ENCODE data around the gene RAI1.
"Not testable (repeated sequence)": the region's sequence is repeated elsewhere in the genome, so short reads cannot be mapped to it uniquely, and the experiment has no call there.

The RAI1 gene

GRCh38 chr17:17681187-17681743, at the start of gene RAI1:
Gene RAI1 (plus strand): TSS chr17:17681458. CDS start chr17:17792949, 111,491 bp downstream.
- peak; percentile 55 for DNase-seq

GRCh38 chr17:17632690-17633089, 48.6 kb upstream of the RAI1 start:
- DNase-seq = not testable (repeated sequence)

- no peak for DNase-seq
Measured at GRCh38 chr17:17633310-17633709, 47.9 kb upstream of the RAI1 start.

- no peak for DNase-seq
Measured at GRCh38 chr17:17635126-17635525, 46.1 kb upstream of the RAI1 start.

- not testable (repeated sequence) for DNase-seq
Measured at GRCh38 chr17:17635537-17636271, 45.6 kb upstream of the RAI1 start.

- DNase-seq = no peak
Measured at GRCh38 chr17:17636272-17636885, 44.9 kb upstream of the RAI1 start.

GRCh38 chr17:17638467-17638866, 42.8 kb upstream of the RAI1 start:
- DNase-seq = no peak

- not testable (repeated sequence) for DNase-seq
Measured at GRCh38 chr17:17639661-17640270, 41.5 kb upstream of the RAI1 start.

- DNase-seq = peak; percentile 62
Measured at GRCh38 chr17:17641621-17642409, 39.4 kb upstream of the RAI1 start.

- not testable (repeated sequence) for DNase-seq
Measured at GRCh38 chr17:17645148-17645547, 36.1 kb upstream of the RAI1 start.

- DNase-seq = no peak
Measured at GRCh38 chr17:17645961-17646360, 35.3 kb upstream of the RAI1 start.

- DNase-seq = no peak
Measured at GRCh38 chr17:17647524-17648178, 33.6 kb upstream of the RAI1 start.

- no peak for DNase-seq
Measured at GRCh38 chr17:17648762-17649161, 32.5 kb upstream of the RAI1 start.

GRCh38 chr17:17650959-17651358, 30.3 kb upstream of the RAI1 start:
- no peak for DNase-seq

GRCh38 chr17:17653343-17653742, 27.9 kb upstream of the RAI1 start:
- no peak for DNase-seq

- no peak for DNase-seq
Measured at GRCh38 chr17:17659340-17659739, 21.9 kb upstream of the RAI1 start.

GRCh38 chr17:17661134-17661533, 20.1 kb upstream of the RAI1 start:
- DNase-seq = no peak

- DNase-seq = no peak
Measured at GRCh38 chr17:17661834-17662385, 19.3 kb upstream of the RAI1 start.

- DNase-seq = no peak
Measured at GRCh38 chr17:17663160-17664063, 17.8 kb upstream of the RAI1 start.

GRCh38 chr17:17664064-17664452, 17.2 kb upstream of the RAI1 start:
- DNase-seq = no peak

GRCh38 chr17:17665255-17665654, 16.0 kb upstream of the RAI1 start:
- DNase-seq = no peak

All from NCI-H2107 (cell line).